H1 (cell line): ENCODE data around the gene MYLK4. TPM values are rescaled to one million over a fixed set of nuclear protein-coding genes. Genes with fewer than 3 reads are reported as not detected.

Source experiments
- CTCF ChIA-PET: fragments of 300-600 bp; sonication (Branson Sonifier 250); formaldehyde crosslinking; loops from one replicate; lab custom pipeline; 2021; ENCODE audit not compliant: partially characterized antibody; lab: Charles Lee
- POLR2A ChIA-PET: fragments of 300-600 bp; sonication (Branson Sonifier 250); formaldehyde crosslinking; loops from one replicate; lab custom pipeline; 2021; ENCODE audit warnings: inconsistent platforms; ENCODE audit not compliant: partially characterized antibody; lab: Charles Lee
- DNase-seq, 2 experiments: peaks; one replicate each; pipeline versions ENCODE4 v3.0.0 to v3.0.0-alpha.2; 2010 to 2022; ENCODE audit warnings: low spot score in 2 of 2, low read depth in 1 of 2, mixed read lengths in 1 of 2
- FAIRE-seq: peaks from 2 replicates; lab custom pipeline; 2011; peaks lifted over from hg19 to GRCh38; lab: Jason Lieb, UNC
- H2AFZ ChIP-seq: 2 replicates; pipeline ENCODE4 v1.8.1; 2012; ENCODE audit warnings: low read length, inconsistent platforms
- H2AK5ac ChIP-seq: 2 replicates; pipeline ENCODE4 v1.6.1; 2013; ENCODE audit warnings: low read depth, low read length
- H2BK120ac ChIP-seq: replicated peaks from 2 replicates; pipeline ENCODE3; 2013; ENCODE audit warnings: low read depth, low read length, inconsistent platforms
- H2BK12ac ChIP-seq: 2 replicates; pipeline ENCODE4 v1.6.1; 2013; ENCODE audit warnings: low read depth, low read length
- H2BK15ac ChIP-seq: 2 replicates; pipeline ENCODE4 v1.6.1; 2013; ENCODE audit warnings: low read length
- H2BK20ac ChIP-seq: 2 replicates; pipeline ENCODE4 v1.6.1; 2013; ENCODE audit warnings: low read length
- H2BK5ac ChIP-seq: 2 replicates; pipeline ENCODE4 v1.6.1; 2013; ENCODE audit warnings: low read depth, low read length
- H3K14ac ChIP-seq: 2 replicates; pipeline ENCODE4 v1.6.1; 2013; ENCODE audit warnings: inconsistent platforms; ENCODE audit not compliant: insufficient read length
- H3K18ac ChIP-seq: 2 replicates; pipeline ENCODE4 v1.6.1; 2013; ENCODE audit warnings: low read length; ENCODE audit errors: extremely low read depth
- H3K23ac ChIP-seq: 2 replicates; pipeline ENCODE4 v1.6.1; 2013; ENCODE audit warnings: inconsistent platforms; ENCODE audit not compliant: insufficient read length
- H3K23me2 ChIP-seq: 2 replicates; pipeline ENCODE4 v1.6.1; 2013; ENCODE audit warnings: low read depth, low read length
- H3K27ac ChIP-seq: 2 replicates; pipeline ENCODE4 v1.6.1; 2011; ENCODE audit warnings: low read depth, low read length, inconsistent platforms
- H3K27me3 ChIP-seq, 4 experiments: replicated peaks in 1 of 4; 1 replicate in 1 of 4; 2 replicates in 3 of 4; pipeline versions ENCODE4 v1.6.1 to v1.8.1; 2011 to 2013; ENCODE audit warnings: low read length in 3 of 4, mild to moderate bottlenecking in 3 of 4, inconsistent platforms in 2 of 4, mixed read lengths in 2 of 4, moderate library complexity in 1 of 4; ENCODE audit not compliant: control insufficient read depth in 3 of 4, insufficient read depth in 3 of 4; ENCODE audit errors: extremely low read depth in 1 of 4
- H3K36me3 ChIP-seq, 4 experiments: 2 replicates each; pipeline versions ENCODE4 v1.6.1 to v1.8.1; 2011 to 2013; ENCODE audit warnings: mild to moderate bottlenecking in 4 of 4, low read length in 3 of 4, moderate library complexity in 2 of 4, control low read depth in 1 of 4, inconsistent platforms in 1 of 4; ENCODE audit not compliant: insufficient read depth in 4 of 4, control insufficient read depth in 2 of 4
- H3K4ac ChIP-seq: replicated peaks from 2 replicates; pipeline ENCODE3; 2013; ENCODE audit warnings: low read length, low read depth, mixed read lengths, inconsistent platforms; ENCODE audit not compliant: insufficient read length
- H3K4me1 ChIP-seq, 4 experiments: replicated peaks in 1 of 4; 1 replicate in 1 of 4; 2 replicates in 3 of 4; pipeline versions ENCODE4 v1.6.1 to v1.8.1; 2011 to 2013; ENCODE audit warnings: low read length in 3 of 4, inconsistent platforms in 2 of 4, mixed read lengths in 1 of 4; ENCODE audit not compliant: insufficient read depth in 4 of 4, control insufficient read depth in 3 of 4
- H3K4me2 ChIP-seq, 2 experiments: 2 replicates each; pipeline versions ENCODE4 v1.6.1 to v1.8.1; 2011 to 2013; ENCODE audit warnings: low read depth in 2 of 2, low read length in 2 of 2, control low read depth in 1 of 2, inconsistent platforms in 1 of 2, mild to moderate bottlenecking in 1 of 2; ENCODE audit not compliant: insufficient read depth in 1 of 2
- H3K4me3 ChIP-seq, 4 experiments: fragments of 200-600, 300-600 bp in 1 of 4; sonication (generic), shearing (Covaris generic), sonication (Bioruptor Twin) in 1 of 4; 2 replicates each; pipeline versions ENCODE4 v1.5.1 to v1.8.1; 2011 to 2016; ENCODE audit warnings: low read length in 4 of 4, low read depth in 3 of 4, control low read depth in 2 of 4, inconsistent platforms in 2 of 4, mild to moderate bottlenecking in 2 of 4, mixed read lengths in 1 of 4, moderate library complexity in 1 of 4; ENCODE audit not compliant: insufficient read depth in 2 of 4; ENCODE audit errors: extremely low read depth in 1 of 4
- H3K56ac ChIP-seq: replicated peaks from 2 replicates; pipeline ENCODE3; 2013; ENCODE audit warnings: low read depth, mild to moderate bottlenecking, mixed read lengths, low read length, inconsistent platforms; ENCODE audit not compliant: insufficient read length
- H3K79me1 ChIP-seq: 2 replicates; pipeline ENCODE4 v1.6.1; 2013; ENCODE audit warnings: low read depth, low read length, control low read depth
- H3K79me2 ChIP-seq, 2 experiments: 2 replicates each; pipeline versions ENCODE4 v1.6.1 to v1.8.1; 2012 to 2013; ENCODE audit warnings: low read length in 2 of 2, mild to moderate bottlenecking in 2 of 2, inconsistent platforms in 1 of 2; ENCODE audit not compliant: insufficient read depth in 2 of 2, control insufficient read depth in 1 of 2
- H3K9ac ChIP-seq, 4 experiments: replicated peaks in 1 of 4; 1 replicate in 1 of 4; 2 replicates in 3 of 4; pipeline versions ENCODE4 v1.6.1 to v1.8.1; 2011 to 2013; ENCODE audit warnings: low read depth in 3 of 4, low read length in 3 of 4, control low read depth in 2 of 4, mild to moderate bottlenecking in 2 of 4, moderate library complexity in 2 of 4, inconsistent platforms in 1 of 4; ENCODE audit errors: extremely low read depth in 1 of 4
- H3K9me3 ChIP-seq, 2 experiments: 2 replicates each; pipeline versions ENCODE4 v1.6.1 to v1.8.1; 2012 to 2013; ENCODE audit warnings: mild to moderate bottlenecking in 2 of 2, moderate library complexity in 2 of 2, control low read depth in 1 of 2, inconsistent platforms in 1 of 2, low read depth in 1 of 2, low read length in 1 of 2, mixed read lengths in 1 of 2; ENCODE audit not compliant: insufficient read depth in 2 of 2
- H4K20me1 ChIP-seq, 2 experiments: replicated peaks in 1 of 2; 2 replicates each; pipeline versions ENCODE3 to v1.8.1; 2011 to 2013; ENCODE audit warnings: inconsistent platforms in 2 of 2, low read length in 2 of 2, mild to moderate bottlenecking in 1 of 2; ENCODE audit not compliant: insufficient read depth in 2 of 2, control insufficient read depth in 1 of 2
- H4K5ac ChIP-seq: 2 replicates; pipeline ENCODE4 v1.6.1; 2013; ENCODE audit warnings: low read length, low read depth, mixed read lengths, inconsistent platforms; ENCODE audit not compliant: insufficient read length
- H4K8ac ChIP-seq: 2 replicates; pipeline ENCODE4 v1.8.0; 2013; ENCODE audit warnings: mild to moderate bottlenecking, moderate library complexity, low read length, inconsistent platforms; ENCODE audit not compliant: insufficient read depth; ENCODE audit errors: extremely low read depth
- H4K91ac ChIP-seq: replicated peaks from 2 replicates; pipeline ENCODE3; 2013; ENCODE audit warnings: low read length, mixed read lengths, inconsistent platforms; ENCODE audit not compliant: insufficient read length
- POU5F1 ChIP-seq: IDR thresholded peaks from 2 replicates; pipeline ENCODE4 v1.6.1; 2011; ENCODE audit warnings: low read depth, mild to moderate bottlenecking, low read length, moderate library complexity
- WGBS, 2 experiments: shearing (Covaris generic) in 1 of 2; methylation state at CpG; one replicate each; pipeline versions ENCODE4 v1.1.6 to v1.1.7; 2013 to 2015; ENCODE audit warnings: low lambda C conversion rate in 2 of 2, mixed read lengths in 2 of 2, inconsistent platforms in 1 of 2, low coverage in 1 of 2, missing lambda C conversion rate in 1 of 2; ENCODE audit not compliant: insufficient replicate concordance in 2 of 2, insufficient coverage in 1 of 2, insufficient read length in 1 of 2; ENCODE audit errors: extremely low coverage in 1 of 2, missing lambda C conversion rate in 1 of 2; 5-methylcytosine and 5-hydroxymethylcytosine counted together
- polyA plus RNA-seq, 7 experiments: library from polyadenylated mRNA; depleted of rRNA in 3 of 7; stranded (reverse) in 5 of 7; unstranded in 2 of 7; fragments of >200 nt in 5 of 7; fragments of 200-250 nt in 2 of 7; gene quantifications; 1 replicate in 5 of 7; 2 replicates in 1 of 7; 4 replicates in 1 of 7; pipeline versions ENCODE4 v1.2.1 to v1.2.3, GENCODE V29; 2011 to 2013; ENCODE audit warnings: missing spikeins in 2 of 7, mixed read lengths in 2 of 7
- total RNA-seq: library from RNA; stranded (reverse); fragmentation: NEBNext Ultra II Directional; extraction: Animal tissue kit (Norgen Biotek cat#: 25700); gene quantifications from 2 replicates; pipeline ENCODE4 v1.2.1, GENCODE V29; 2021

MYLK4 gene
- total and polyA plus RNA-seq, 2 of the 8 experiments (the other 6 are each of a cell fraction or from before 2014, with no cell fraction given) = 0.11 to 0.17 TPM

GRCh38 chr6:2797564-2798031 is 46.9 kb upstream of the MYLK4 start:
- TF ChIP-seq POU5F1 = no peak
- no peaks in the 10 kb centered on the region for H3K9me3 ChIP-seq
- CTCF ChIA-PET = interaction anchor here (0.7 to 2.6 kb wide), 11 partner anchors 13 to 192 kb away, joined by 3 to 11 read pairs (median 3); no protein-coding TSS in a partner anchor
- 0 out of 2 replicates have a peak overlapping the region, but pooled peaks have one; percentile 12 for H2BK15ac ChIP-seq
- no peak overlapping the region for H2BK12ac ChIP-seq
- H3K27me3 ChIP-seq = no peaks in the 10 kb centered on the region
- WGBS, 2 experiments = 92% methylated on average over 3 of the region's 3 CpGs; no CpG with 5 or more reads in 1 of the 2 experiments
- FAIRE-seq = no peak
- no peak overlapping the region for H2BK120ac ChIP-seq
- no peak overlapping the region for H3K23ac ChIP-seq
- DNase-seq = no peak
- H3K4me2 ChIP-seq = no peak overlapping the region
- H2AK5ac ChIP-seq = no peak overlapping the region
- no peak overlapping the region for H3K4me3 ChIP-seq
- H3K4ac ChIP-seq = no peak overlapping the region
- H3K79me2 ChIP-seq = no peaks in the 10 kb centered on the region; a peak in 1 of 4 replicates
- no peak overlapping the region for H3K14ac ChIP-seq
- H4K8ac ChIP-seq = no peak overlapping the region
- no peak overlapping the region for H2BK20ac ChIP-seq
- no peak overlapping the region for H3K18ac ChIP-seq
- H4K5ac ChIP-seq = no peak overlapping the region
- H3K9ac ChIP-seq = no peak overlapping the region
- H3K56ac ChIP-seq = no peak overlapping the region
- H3K36me3 ChIP-seq = no peaks in the 10 kb centered on the region
- POLR2A ChIA-PET = interaction anchor here (0.5 to 2.4 kb wide), 5 partner anchors 30 to 1142 kb away, joined by 3 to 6 read pairs (median 3); partner anchors contain the start of gene WRNIP1
- H3K27ac ChIP-seq = no peak overlapping the region
- no peaks in the 10 kb centered on the region for H4K20me1 ChIP-seq
- H3K79me1 ChIP-seq = 0 out of 2 replicates have a peak, but pooled peaks cover 2% of the 10 kb centered on the region
- H2AFZ ChIP-seq = no peak overlapping the region
- H2BK5ac ChIP-seq = no peak overlapping the region
- H3K4me1 ChIP-seq = peaks cover 0 to 5% (median 2%) of the 10 kb centered on the region in 4 experiments; a peak in 2 of 7 replicates
- no peaks in the 10 kb centered on the region for H3K23me2 ChIP-seq
- H4K91ac ChIP-seq = no peak overlapping the region
